GM21723 (cell line): ENCODE results near the gene ZNF117.
"Not testable (repeated sequence)": the region's sequence is repeated elsewhere in the genome, so short reads cannot be mapped to it uniquely, and the experiment has no call there.

Experiments used
- ATAC-seq: cut with Tn5 transposase; IDR thresholded peaks from one replicate; pipeline ENCODE4 v1.9.1; 2021; ENCODE audit warnings: mild to moderate bottlenecking, moderate library complexity; ENCODE audit not compliant: unreplicated experiment

Gene ZNF117

DNA sequence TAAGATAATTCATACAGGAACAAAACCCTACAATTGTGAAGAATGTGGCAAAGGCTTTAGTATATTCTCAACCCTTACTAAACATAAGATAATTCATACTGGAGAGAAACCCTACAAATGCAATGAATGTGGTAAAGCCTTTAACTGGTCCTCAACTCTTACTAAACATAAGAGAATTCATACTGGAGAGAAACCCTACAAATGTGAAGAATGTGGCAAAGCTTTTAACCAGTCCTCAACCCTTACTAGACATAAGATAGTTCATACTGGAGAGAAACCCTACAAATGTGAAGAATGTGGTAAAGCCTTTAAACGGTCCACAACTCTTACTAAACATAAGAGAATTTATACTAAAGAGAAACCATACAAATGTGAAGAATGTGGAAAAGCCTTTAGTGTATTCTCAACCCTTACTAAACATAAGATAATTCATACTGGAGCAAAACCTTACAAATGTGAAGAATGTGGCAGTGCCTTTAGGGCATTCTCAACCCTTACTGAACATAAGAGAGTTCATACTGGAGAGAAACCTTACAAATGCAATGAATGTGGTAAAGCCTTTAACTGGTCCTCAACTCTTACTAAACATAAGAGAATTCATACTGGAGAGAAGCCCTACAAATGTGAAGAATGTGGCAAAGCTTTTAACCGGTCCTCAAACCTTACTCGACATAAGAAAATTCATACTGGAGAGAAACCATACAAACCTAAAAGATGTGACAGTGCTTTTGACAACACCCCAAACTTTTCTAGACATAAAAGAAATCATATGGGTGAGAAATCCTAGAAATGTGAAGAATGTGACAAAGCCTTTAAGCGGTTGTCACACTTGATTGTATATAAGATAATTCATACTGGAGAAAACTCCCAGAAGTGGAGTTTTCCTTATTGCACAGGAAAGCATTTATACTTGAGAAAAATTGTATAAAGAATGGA lies 62.3 kb downstream of the ZNF117 start:
- not testable (repeated sequence) for ATAC-seq
